Cerebellar nuclear complex (tissue), 1 donor: Measurements from ENCODE around the gene GRIA1.

Experiments
- DNase-seq, 2 experiments: peaks; one replicate each; lab custom pipeline; 2025; lab: John Stamatoyannopoulos, UW

GRIA1 gene

DNA sequence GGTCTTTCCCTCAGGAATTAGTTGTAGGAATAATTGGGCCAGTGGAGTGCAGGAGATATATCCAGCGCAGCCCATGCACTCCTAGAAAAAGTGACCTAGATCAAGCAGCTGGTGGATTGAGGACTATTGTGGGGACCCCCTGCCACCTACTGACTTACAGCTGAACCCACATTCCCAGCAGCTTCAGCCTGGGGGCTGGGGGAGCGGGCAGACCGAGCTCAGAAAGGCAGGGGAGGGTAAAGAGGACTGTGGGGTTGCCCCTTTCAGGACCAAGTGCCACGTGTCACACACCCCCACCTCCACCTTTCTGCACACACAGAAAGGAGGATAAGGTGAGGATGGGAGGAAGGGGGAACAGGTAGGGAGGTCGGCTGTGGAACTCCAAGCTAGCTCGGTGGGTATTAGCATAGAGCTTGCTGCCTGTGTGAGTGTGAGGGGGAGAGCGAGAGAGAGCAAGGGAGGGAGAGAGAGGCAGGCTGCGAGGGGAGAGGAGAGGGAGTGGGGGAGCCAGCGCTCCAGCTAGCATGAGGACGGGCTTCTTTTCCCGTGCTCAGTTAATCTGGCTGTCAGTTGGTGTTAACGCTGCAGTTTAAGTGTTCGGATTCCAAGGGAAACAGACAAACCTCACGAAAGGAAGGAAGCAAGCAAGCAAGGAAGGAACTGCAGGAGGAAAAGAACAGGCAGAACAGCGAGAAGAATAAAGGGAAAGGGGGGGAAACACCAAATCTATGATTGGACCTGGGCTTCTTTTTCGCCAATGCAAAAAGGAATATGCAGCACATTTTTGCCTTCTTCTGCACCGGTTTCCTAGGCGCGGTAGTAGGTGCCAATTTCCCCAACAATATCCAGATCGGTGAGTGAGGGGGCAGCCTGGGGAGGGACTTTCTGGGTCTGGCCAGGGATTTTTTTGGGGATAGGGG is at the start of gene GRIA1:
TSS of gene GRIA1 (plus strand) at position 553 of the 920 bp plus-strand sequence.
- DNase-seq: no peak

DNA sequence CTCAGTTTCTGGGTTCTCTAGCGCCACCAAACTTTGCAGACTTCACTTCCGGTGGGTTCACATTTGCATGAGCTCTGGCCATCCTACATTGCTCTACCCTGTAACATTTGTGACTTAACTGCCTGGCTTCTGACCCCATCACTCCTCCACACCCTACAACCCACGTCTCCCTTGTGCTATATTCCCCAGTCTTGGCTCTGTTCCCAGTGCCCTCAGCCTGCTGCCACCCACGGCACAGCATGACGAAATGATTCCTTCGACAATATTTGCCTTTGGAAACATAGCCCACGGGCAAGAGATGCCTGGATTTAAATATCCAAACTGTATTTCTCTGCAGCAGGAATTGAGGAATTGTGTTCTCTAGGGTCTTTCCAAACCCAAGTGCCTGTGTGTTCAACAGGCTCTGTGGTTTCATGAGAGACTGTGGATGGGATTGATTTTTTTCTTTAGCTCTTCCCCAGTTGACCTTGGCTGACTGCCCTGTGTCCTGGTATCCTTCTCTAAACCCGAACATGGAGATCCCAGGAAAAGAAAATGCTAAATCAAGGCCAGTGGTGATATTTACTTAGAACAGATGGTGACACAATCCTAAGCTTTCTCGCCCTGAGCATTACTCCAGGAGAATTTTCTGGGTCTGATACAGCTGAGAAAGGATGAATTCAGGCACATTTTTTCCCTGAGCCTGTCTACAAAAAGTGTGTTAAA is 44.4 kb upstream of the GRIA1 start:
- DNase-seq: no peak

DNA sequence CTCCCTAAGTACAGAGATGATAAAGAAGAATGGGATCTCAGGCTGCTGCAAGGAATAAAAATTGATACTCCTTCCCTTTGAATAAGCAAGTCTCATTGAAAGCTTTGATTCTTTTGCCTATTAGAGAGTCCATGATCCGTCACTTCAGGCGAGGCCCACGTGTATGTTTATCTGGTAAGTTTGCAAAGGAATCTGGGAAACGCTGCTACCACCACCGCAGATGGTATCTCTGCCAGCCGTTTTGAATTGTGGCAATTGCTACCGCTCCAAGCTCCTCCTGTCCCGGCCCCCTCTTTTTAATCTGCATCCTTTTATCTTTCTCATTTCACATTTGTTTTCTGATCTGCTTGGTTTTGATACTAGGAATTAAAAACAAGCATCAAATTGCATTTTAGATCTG is 42.9 kb upstream of the GRIA1 start:
- no peak for DNase-seq

DNA sequence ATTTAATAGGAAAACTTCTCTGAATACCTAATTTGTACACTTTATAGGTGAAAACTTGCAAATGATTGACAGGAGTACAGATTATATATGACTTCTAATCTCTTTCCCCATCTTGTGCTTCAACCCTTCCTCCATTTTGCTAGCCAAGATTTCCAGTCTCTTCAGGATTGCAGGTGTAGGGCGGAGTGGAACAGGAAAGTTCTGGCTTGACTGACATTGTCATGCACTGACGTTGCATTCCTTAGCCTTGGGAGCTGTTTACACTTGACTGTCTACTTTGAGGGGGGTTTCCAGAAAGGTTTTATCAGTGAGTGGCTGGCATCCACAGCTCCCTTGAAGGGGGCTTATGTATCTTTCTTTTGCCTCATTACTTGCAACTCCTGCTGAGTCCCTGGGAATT is 34.1 kb upstream of the GRIA1 start:
- no peak for DNase-seq

DNA sequence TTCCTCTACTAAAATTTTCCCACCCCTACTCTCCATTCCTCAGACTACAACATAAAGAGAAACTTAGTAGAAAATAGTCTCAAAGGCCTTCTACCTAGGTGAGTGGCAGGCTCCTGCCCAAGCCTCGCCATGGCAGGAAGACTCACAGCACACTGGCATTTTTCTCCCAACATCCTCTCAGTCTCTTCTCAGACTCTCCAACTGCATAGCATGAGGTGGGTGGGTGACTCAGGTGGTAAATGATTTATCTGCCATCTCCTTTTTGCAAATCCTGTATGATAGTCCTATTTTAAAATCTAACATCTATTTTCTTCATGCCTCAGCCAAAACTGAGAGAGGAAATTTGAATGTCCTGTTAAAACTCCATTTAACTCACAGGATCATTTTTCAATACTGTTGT is 33.5 kb upstream of the GRIA1 start:
- no peak for DNase-seq

DNA sequence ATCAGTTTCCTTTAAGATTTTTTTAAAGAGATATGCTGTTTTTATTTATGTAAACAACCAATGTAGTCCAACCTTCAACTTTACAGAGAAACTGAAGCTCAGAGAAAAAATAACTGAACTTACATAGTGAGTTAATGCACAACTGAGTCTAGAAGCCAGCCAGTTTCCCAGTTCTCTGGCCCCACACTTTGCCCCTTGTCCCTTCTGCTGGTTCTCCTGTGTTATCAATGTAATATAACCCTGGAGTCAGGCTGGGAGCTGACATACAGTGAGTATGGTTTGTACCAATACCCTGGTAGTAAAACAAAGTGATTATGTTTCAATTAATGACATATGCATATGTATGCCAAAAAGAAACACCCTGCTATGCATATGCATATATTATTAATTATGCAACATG is 32.2 kb upstream of the GRIA1 start:
- DNase-seq: no peak

DNA sequence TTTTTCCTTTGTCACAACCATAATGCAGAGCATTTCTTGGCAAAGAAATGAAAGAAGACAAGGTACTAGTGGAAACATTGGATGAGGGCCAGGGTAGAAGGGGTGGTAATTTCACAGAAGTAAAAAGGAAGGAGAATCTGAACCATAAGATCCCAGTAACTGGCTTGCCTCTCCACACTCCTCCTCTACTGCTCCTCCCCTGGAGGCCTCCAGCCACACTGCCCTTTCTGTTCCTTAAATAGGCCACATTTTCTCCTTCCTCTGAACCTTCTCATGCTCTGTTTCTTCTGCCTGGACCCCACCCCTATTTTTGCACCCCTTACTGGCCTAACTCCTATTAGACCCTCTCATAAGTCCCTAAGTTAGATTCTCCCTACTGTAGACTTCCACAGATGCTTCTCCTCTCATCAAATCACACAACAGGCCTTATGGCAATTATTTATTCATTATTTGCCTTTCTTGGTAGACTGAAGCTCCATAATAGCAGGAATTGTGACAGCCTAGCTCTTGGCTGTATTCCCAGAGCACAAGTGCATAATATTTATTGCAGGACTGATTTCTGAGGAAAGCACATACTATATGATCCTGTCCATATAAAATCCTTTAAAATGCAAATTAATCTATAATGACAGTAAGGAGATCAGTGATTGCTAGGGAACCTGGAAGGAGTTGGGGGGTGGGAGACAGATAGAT is 31.3 kb upstream of the GRIA1 start:
- DNase-seq: no peak

DNA sequence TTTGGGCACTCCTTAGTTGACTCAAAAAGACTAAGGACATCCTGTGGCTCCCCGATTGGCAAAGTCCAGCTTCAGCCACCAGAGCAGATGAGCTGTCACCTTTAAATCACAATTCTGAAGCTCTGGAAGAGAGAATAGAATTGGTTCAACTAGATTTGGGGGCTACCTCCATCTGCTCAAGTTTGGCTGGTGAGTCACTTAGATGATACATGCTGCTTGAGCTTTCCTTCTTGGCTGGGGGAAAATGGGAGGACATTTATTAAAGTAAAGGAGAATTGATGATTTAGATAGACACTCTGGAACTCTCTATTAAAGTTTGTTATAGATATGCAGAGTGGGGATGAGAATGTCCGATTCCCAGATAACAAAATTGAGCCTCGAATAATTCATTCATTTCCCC is 30.0 kb upstream of the GRIA1 start:
- no peak for DNase-seq

DNA sequence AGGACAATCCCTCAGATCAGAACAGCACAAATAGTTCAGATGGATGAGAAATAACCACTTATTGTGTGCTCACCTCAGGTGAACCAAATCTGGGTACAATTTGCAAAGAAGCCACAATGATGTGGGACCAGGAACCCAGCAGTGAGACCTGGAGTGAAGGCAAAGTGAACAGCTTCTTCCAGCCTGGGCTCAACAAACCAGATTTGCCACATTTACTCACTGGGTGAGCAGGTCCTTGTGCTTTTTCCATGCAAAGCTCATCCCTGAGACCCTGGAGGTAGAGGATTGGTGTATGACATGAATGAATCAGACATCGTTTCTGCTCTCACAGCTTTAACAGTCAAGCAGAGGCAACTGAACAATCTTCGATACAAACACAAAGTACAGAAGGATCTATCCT is 29.1 kb upstream of the GRIA1 start:
- DNase-seq: no peak

DNA sequence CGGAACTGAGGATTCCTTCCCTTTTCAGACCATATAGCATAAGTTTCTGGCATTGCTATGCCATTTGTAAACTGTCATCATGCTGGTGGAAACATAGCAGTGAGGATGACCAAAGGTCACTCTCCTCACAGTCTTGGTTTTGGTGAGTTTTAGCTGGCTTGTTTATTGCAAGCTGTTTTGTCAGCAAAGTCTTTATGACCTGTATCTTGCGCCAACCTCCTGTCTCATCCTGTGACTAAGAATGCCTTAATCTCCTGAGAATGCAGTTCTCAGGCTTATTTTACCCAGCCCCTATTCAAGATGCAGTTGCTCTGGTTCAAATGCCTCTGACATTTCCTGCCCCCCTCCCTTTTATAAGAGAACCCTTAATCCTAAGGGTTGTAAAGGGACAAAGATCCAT is 26.7 kb upstream of the GRIA1 start:
- DNase-seq: no peak

DNA sequence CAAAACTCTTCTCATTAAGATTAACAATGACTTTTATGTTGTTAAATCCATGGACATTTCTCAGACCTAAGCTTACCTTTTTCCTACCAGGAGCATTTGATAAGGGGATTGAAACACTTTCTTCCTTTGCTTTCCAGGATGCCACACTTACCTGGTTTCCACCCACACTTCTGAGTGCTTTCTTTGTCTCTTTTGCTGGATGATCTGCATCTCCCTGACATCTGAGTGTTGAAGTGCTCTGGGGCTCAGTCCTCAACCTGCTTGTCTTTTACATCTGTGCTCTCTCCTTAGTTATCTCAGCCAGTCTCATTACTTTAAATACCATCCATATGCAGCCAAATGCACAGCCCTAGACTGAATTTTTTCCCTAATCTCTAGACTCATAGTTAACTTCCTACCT is 22.9 kb upstream of the GRIA1 start:
- no peak for DNase-seq

DNA sequence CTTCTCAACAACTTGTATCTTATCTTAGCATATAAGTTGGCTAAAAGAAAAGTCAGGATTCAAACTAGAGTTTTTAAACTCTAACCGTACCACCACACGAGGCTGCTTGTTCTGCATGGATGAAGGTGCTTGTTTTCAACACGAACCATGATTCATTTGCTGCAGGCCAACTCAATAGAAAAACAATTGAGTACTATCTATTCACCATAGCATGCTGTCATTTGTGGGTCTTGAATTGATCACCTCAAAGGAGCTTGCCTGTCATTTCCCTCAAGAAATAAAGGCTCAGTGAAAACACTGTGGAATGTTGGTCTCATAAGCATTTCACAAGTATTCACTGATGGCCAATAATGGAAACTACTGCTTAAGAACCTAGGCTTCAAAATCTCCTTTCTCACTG is 21.0 kb upstream of the GRIA1 start:
- DNase-seq: no peak

DNA sequence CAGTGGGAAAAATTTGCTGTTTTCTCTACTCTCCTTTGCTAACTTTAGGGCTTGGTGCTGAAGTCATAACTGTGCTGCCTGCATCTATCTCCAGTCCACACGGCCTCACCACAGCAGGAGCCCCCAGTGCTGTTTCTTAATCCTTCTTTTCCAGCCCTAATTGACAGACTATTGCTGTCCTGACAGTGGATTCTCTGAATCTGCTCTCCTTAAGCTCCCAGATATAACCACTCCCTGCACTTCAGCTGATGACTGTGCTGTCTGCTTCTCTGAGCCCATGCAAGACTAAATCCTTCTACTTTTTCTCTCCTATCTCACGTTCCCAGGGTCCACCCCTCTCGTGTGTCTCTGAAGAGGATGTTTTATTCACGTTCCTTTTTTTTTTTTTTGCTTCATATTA is 19.7 kb upstream of the GRIA1 start:
- DNase-seq: no peak

DNA sequence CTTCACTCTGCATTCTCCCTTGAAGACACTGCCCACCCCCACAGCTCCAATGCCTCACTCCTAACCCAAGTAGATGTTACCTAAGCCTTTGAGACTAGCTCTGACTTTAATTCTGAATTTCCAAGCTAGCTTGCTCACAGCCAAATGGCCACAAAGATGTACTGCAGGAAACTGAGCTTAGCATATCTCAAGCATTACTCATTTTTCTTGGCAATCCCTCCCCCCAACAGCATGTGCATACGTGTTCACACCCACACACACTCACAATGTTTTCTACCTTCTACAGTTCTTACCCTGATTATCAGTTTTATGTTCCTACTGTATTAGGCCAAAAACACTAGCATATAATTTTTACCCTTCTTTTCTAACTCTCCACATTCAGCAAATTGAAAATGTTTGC is 13.7 kb upstream of the GRIA1 start:
- DNase-seq: no peak

DNA sequence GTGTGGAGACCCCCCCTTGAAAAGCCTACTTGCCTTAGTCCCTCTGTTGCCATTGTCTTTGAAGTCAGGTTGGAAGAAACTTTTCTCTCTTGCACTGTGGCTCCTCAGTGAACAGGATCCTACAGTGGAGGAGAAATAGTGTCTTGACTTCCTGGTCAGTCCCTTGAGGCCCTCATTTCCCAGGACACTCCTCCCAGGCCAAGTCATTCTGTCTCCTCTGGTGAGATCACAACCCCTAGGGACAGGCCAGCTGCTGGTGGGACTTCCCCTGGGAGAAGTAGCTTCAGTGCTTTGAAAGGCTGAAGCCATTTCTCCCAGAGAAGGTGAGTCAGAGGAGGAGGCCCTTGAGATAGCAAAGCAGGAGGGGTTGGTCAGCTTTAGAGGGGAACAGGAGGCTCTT is 10.1 kb upstream of the GRIA1 start:
- DNase-seq: no peak

DNA sequence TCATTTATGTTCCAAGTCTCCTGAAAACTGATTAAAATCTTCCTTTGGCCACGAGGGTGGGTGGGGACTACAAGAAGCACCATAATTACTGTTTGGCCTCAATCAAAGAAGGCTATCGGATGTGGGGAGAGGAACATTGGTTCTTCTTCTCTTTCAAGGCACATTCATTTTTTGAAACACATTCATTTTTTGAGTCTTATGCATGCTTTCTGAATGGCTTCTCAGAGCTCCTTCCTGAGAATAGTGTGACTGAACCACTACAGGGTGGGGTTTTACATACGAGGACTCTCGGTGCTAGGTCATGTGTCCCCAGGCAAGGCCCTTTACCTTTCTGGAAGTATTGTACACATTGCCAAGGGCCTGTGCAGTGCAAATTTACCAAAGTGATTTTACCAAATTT is 7.0 kb upstream of the GRIA1 start:
- no peak for DNase-seq

DNA sequence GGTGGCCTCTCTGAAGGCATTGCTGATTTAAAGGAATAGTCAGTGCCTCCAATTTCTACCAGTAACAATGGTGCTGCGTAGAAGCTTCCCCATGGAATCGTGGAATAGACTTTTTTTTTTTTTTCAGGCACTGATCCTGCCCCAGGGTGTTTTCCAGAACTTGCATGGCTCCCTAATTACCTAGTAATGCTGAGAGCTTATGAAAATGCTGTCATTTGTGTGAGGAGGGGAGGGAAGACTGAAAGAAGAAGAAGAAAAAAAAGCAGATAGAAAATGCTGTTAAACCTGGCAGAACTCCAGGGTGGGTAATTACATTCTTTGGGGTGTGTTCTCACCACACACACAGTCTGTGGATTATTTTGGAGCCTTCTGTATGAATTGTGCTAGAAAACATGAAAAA is 4.8 kb upstream of the GRIA1 start:
- DNase-seq: no peak

DNA sequence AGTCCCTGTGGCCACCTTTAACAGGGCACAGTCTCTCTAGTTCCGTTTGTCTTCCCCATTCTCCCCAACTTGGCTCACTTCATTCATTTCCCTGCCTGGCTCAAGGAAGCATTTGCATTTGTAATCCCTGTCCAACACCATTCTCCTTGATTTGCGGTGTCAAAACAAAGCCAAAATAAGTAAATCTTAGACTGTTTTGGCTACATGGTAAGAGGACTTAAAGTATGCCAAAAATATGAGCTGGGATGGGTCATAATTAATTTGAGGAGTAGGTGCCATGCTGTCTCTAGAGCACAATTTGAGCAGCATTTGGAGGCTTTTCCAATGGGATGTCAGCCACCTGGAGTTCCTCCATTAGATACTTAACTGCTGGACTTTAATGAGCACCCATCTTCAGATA is 3.7 kb upstream of the GRIA1 start:
- no peak for DNase-seq

DNA sequence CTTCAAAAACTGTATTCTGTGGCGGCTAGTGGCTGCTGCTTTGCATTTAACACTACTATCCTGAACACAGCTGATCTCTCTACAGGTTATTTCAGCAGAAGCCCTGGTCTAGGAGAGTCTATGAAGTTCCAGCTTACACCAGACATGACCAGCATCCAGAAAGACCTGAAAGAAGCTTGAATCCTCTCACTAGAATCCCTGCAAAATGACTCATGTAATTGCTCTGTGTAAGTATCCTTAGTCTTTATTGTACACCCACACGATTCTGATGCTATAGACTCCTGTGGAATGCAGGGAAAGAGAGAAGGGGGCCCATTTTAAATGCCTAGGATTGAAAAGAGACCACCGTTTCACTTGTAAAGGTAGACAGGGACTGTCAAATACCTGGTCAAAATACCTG is 859 bp upstream of the GRIA1 start:
- no peak for DNase-seq

DNA sequence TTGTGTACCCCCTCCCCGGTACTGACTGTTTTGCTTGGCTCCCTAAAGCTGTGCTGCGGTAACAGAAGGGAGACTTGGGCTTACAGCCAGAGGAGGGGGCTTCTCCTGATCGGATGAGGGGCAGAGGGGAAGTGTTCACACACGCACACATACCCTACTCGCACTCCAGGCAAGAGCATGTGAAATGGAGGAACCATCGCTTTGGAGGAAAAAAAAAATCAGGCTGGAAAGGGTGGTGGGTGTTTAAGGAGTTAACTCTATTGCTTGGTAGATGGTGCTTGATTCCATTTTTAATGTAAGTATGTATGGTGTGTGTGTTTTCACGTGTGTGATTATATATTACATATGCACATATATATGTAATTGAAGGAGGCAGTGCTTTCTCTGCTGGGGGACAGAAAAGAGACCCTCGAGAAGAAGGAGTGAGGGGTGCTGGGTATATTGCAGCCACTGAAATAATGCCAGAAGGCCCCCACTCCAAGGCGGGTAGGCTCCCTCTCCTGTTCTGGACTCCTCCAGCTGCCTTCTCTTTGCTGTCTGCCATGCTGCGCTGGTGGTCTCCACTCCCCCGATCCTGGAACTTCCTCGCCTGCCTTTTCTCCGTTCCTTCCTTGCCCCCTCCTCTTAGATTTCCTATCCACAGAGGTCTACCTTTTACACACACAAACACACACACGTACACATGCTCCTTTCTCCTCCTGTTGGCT is 721 bp downstream of the GRIA1 start:
- no peak for DNase-seq

DNA sequence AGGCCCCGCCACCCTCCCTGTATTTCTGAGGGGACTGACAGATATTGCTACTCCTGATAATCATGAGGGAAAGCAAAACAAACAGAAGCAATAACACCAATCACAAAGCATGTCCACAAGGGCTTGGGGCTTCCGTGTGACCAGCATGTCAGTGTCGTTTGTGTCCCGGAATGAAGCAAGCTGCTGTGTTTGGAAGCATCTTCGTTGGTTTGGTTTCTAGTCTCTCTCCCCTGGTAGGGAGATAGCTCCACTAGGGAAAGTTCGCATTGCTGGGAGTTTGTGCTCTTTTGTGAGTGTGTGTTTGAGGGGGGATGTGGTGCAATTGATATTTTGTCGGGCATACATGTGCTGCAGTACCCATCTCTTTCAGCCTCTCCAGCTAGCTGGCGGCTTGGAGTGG is 1.4 kb downstream of the GRIA1 start:
- no peak for DNase-seq

DNA sequence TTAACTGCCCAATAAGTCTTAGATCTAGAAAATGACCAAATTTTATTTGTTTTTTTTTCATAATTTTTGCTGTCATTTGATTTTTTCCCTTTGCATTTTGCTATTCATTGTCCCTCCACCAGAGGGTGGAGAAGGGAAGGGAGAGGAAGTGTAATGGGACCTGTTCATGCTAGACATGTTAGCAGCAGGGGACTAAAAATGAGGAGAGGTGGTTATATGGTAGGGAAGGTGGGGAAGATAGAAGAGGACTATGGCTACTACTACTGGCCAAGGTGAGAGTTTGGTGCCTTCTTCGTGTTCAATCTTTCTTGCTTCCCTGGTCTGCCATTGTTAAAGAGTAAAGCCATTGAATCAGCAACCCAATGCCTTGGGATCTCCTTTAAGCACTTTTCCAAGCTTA is 6.4 kb downstream of the GRIA1 start:
- DNase-seq: no peak
